Testis (tissue), 2 donors: Measurements from ENCODE around the gene RPS10.
"Not testable (repeated sequence)": the region's sequence is repeated elsewhere in the genome, so short reads cannot be mapped to it uniquely, and the experiment has no call there.

ENCODE experiments used
- POLR2A ChIP-seq: fragments of 450-650 bp; IDR thresholded peaks from one replicate; pipeline ENCODE4 v1.6.1; 2017; ENCODE audit warnings: antibody characterized with exemption, mild to moderate bottlenecking, moderate library complexity
- TF ChIP-seq, protein P1 (sequence below), 3 experiments: fragments of 450-650 bp in 2 of 3; fragments of 200-600 bp in 1 of 3; sonication (generic) in 1 of 3; IDR thresholded peaks; one replicate each; pipeline ENCODE4 v1.5.1; 2016 to 2019; ENCODE audit warnings: antibody characterized with exemption in 3 of 3, mild to moderate bottlenecking in 2 of 3, moderate library complexity in 1 of 3

- TF ChIP-seq, protein P1, sequence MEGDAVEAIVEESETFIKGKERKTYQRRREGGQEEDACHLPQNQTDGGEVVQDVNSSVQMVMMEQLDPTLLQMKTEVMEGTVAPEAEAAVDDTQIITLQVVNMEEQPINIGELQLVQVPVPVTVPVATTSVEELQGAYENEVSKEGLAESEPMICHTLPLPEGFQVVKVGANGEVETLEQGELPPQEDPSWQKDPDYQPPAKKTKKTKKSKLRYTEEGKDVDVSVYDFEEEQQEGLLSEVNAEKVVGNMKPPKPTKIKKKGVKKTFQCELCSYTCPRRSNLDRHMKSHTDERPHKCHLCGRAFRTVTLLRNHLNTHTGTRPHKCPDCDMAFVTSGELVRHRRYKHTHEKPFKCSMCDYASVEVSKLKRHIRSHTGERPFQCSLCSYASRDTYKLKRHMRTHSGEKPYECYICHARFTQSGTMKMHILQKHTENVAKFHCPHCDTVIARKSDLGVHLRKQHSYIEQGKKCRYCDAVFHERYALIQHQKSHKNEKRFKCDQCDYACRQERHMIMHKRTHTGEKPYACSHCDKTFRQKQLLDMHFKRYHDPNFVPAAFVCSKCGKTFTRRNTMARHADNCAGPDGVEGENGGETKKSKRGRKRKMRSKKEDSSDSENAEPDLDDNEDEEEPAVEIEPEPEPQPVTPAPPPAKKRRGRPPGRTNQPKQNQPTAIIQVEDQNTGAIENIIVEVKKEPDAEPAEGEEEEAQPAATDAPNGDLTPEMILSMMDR (IDR thresholded peaks at IDR 0.05), result not testable (repeated sequence)
- not testable (repeated sequence) for TF ChIP-seq POLR2A
Observed at GRCh38 chr6:34377571-34377970, 48.3 kb downstream of the RPS10 start.
